Astrocyte (in vitro differentiated cells and primary cell): Measurements from ENCODE around the gene POLR2F. TPM values are rescaled to one million over a fixed set of nuclear protein-coding genes. Genes with fewer than 3 reads are reported as not detected.

Experiments
- DNase-seq: peaks from one replicate; pipeline ENCODE4 v3.0.0-alpha.2; 2010; ENCODE audit warnings: low read depth
- FAIRE-seq: peaks from 2 replicates; lab custom pipeline; 2011; peaks lifted over from hg19 to GRCh38; lab: Jason Lieb, UNC
- H2AFZ ChIP-seq: 2 replicates; pipeline ENCODE4 v1.6.0; 2012; ENCODE audit warnings: low read depth, low read length, inconsistent platforms
- H3K27ac ChIP-seq: 2 replicates; pipeline ENCODE4 v1.5.1; 2011; ENCODE audit warnings: low read depth, low read length, inconsistent platforms
- H3K27me3 ChIP-seq: 2 replicates; pipeline ENCODE4 v1.6.0; 2011; ENCODE audit warnings: low read length, inconsistent platforms; ENCODE audit not compliant: insufficient read depth
- H3K36me3 ChIP-seq: 2 replicates; pipeline ENCODE4 v1.5.1; 2011; ENCODE audit warnings: low read length, inconsistent platforms; ENCODE audit not compliant: insufficient read depth
- H3K4me1 ChIP-seq: 2 replicates; pipeline ENCODE4 v1.5.1; 2011; ENCODE audit warnings: low read length, inconsistent platforms; ENCODE audit not compliant: insufficient read depth
- H3K4me2 ChIP-seq: 2 replicates; pipeline ENCODE4 v1.6.0; 2012; ENCODE audit warnings: low read length, inconsistent platforms
- H3K4me3 ChIP-seq: 2 replicates; pipeline ENCODE4 v1.5.1; 2011; ENCODE audit warnings: low read depth, mild to moderate bottlenecking, low read length, inconsistent platforms; ENCODE audit not compliant: insufficient read depth
- H3K79me2 ChIP-seq: 2 replicates; pipeline ENCODE4 v1.6.0; 2012; ENCODE audit warnings: mild to moderate bottlenecking, low read length, inconsistent platforms; ENCODE audit not compliant: insufficient read depth
- H3K9ac ChIP-seq: 2 replicates; pipeline ENCODE4 v1.6.0; 2012; ENCODE audit warnings: mild to moderate bottlenecking, low read length, inconsistent platforms
- H3K9me3 ChIP-seq: 2 replicates; pipeline ENCODE4 v1.5.1; 2012; ENCODE audit warnings: low read depth, mild to moderate bottlenecking, low read length, inconsistent platforms; ENCODE audit not compliant: insufficient read depth
- H4K20me1 ChIP-seq: 2 replicates; pipeline ENCODE4 v1.6.0; 2012; ENCODE audit warnings: low read length, inconsistent platforms; ENCODE audit not compliant: insufficient read depth
- H3K27ac Mint-ChIP-seq: one replicate; pipeline ENCODE4 v1.8.0; 2021; ENCODE audit warnings: mild to moderate bottlenecking, mixed read lengths; ENCODE audit not compliant: unreplicated experiment
- H3K27me3 Mint-ChIP-seq: one replicate; pipeline ENCODE4 v1.8.0; 2021; ENCODE audit warnings: low read depth, mixed read lengths; ENCODE audit not compliant: unreplicated experiment
- H3K36me3 Mint-ChIP-seq: one replicate; pipeline ENCODE4 v1.8.0; 2021; ENCODE audit warnings: low read depth, mixed read lengths; ENCODE audit not compliant: unreplicated experiment
- H3K4me1 Mint-ChIP-seq: one replicate; pipeline ENCODE4 v1.8.0; 2021; ENCODE audit warnings: low read depth, mixed read lengths; ENCODE audit not compliant: unreplicated experiment
- H3K4me3 Mint-ChIP-seq: one replicate; pipeline ENCODE4 v1.8.0; 2021; ENCODE audit warnings: mild to moderate bottlenecking, moderate library complexity, mixed read lengths; ENCODE audit not compliant: unreplicated experiment
- H3K9me3 Mint-ChIP-seq: one replicate; pipeline ENCODE4 v1.8.0; 2021; ENCODE audit warnings: mild to moderate bottlenecking, mixed read lengths; ENCODE audit not compliant: unreplicated experiment
- CTCF ChIP-seq: IDR thresholded peaks from 2 replicates; pipeline ENCODE4 v1.5.1; 2011; ENCODE audit warnings: low read depth, mild to moderate bottlenecking, inconsistent platforms, low read length, moderate library complexity; ENCODE audit not compliant: insufficient read depth
- EZH2 ChIP-seq: IDR thresholded peaks from 2 replicates; pipeline ENCODE4 v1.6.1; 2012; ENCODE audit warnings: mild to moderate bottlenecking, low read length, inconsistent platforms; ENCODE audit not compliant: insufficient read depth
- total RNA-seq: library from RNA; stranded (reverse); gene quantifications from 2 replicates; pipeline ENCODE4 v1.2.1, GENCODE V29; 2021

POLR2F gene
- total RNA-seq, 1 donor from 2014 or later, result 149 TPM

- no peaks in the 10 kb centered on the region for H3K9me3 ChIP-seq
- H4K20me1 ChIP-seq, result peaks cover 3% of the 10 kb centered on the region
- TF ChIP-seq CTCF (no peak), EZH2 (no peak)
- no peak for FAIRE-seq
- H3K79me2 ChIP-seq, result no peaks in the 10 kb centered on the region
- no peaks in the 10 kb centered on the region for H3K4me1 ChIP-seq
- no peak overlapping the region for H3K27ac ChIP-seq
- no peak overlapping the region for H3K27ac Mint-ChIP-seq
- no peaks in the 10 kb centered on the region for H3K4me1 Mint-ChIP-seq
- H3K9me3 Mint-ChIP-seq, result no peaks in the 10 kb centered on the region
- H2AFZ ChIP-seq, result no peak overlapping the region
- H3K9ac ChIP-seq, result no peak overlapping the region
- H3K36me3 ChIP-seq, result no peaks in the 10 kb centered on the region
- no peaks in the 10 kb centered on the region for H3K27me3 ChIP-seq
- peaks cover 14% of the 10 kb centered on the region for H3K36me3 Mint-ChIP-seq
- no peak for DNase-seq
- H3K4me2 ChIP-seq, result no peak overlapping the region
- no peak overlapping the region for H3K4me3 ChIP-seq
- H3K27me3 Mint-ChIP-seq, result peaks cover 17% of the 10 kb centered on the region
- H3K4me3 Mint-ChIP-seq, result no peak overlapping the region
Measured at GRCh38 chr22:37985751-37986281, 32.3 kb downstream of the POLR2F start.

GRCh38 chr22:37986371-37986770 lies 32.9 kb downstream of the POLR2F start:
- H3K36me3 ChIP-seq, result no peaks in the 10 kb centered on the region
- no peak for DNase-seq
- Mint-ChIP-seq H3K4me1 (no peaks in the 10 kb centered on the region), H3K27ac (no peak overlapping the region), H3K27me3 (peaks cover 17% of the 10 kb centered on the region), H3K4me3 (no peak overlapping the region), H3K9me3 (no peaks in the 10 kb centered on the region), H3K36me3 (peaks cover 13% of the 10 kb centered on the region)
- no peak for TF ChIP-seq EZH2
- TF ChIP-seq CTCF, result no peak
- no peak overlapping the region for H3K27ac ChIP-seq
- H2AFZ ChIP-seq, result no peak overlapping the region
- H3K4me3 ChIP-seq, result no peak overlapping the region
- no peak for FAIRE-seq
- no peaks in the 10 kb centered on the region for H3K9me3 ChIP-seq
- no peak overlapping the region for H3K4me2 ChIP-seq
- H3K9ac ChIP-seq, result no peak overlapping the region
- H3K4me1 ChIP-seq, result no peaks in the 10 kb centered on the region
- H3K79me2 ChIP-seq, result no peaks in the 10 kb centered on the region
- H3K27me3 ChIP-seq, result no peaks in the 10 kb centered on the region
- peaks cover 2% of the 10 kb centered on the region for H4K20me1 ChIP-seq

GRCh38 chr22:37989146-37990045 lies 35.9 kb downstream of the POLR2F start:
- no peak overlapping the region for H3K9ac ChIP-seq
- no peak for DNase-seq
- no peaks in the 10 kb centered on the region for H3K9me3 ChIP-seq
- no peak overlapping the region for H3K4me3 Mint-ChIP-seq
- no peaks in the 10 kb centered on the region for H3K36me3 ChIP-seq
- H3K4me1 Mint-ChIP-seq, result no peaks in the 10 kb centered on the region
- H3K27me3 Mint-ChIP-seq, result peaks cover 12% of the 10 kb centered on the region
- no peak overlapping the region for H3K4me3 ChIP-seq
- H3K4me1 ChIP-seq, result no peaks in the 10 kb centered on the region
- no peak overlapping the region for H3K27ac Mint-ChIP-seq
- TF ChIP-seq CTCF (no peak), EZH2 (no peak)
- H4K20me1 ChIP-seq, result no peaks in the 10 kb centered on the region
- no peak overlapping the region for H3K4me2 ChIP-seq
- no peak overlapping the region for H2AFZ ChIP-seq
- peaks cover 2% of the 10 kb centered on the region for H3K36me3 Mint-ChIP-seq
- H3K27ac ChIP-seq, result no peak overlapping the region
- H3K9me3 Mint-ChIP-seq, result no peaks in the 10 kb centered on the region
- no peak for FAIRE-seq
- H3K27me3 ChIP-seq, result no peaks in the 10 kb centered on the region
- no peaks in the 10 kb centered on the region for H3K79me2 ChIP-seq
